HG03432 (cell line): Measurements from ENCODE around the gene ANKRD34B.
A peak's percentile ranks its signal among the peaks of the same experiment; 100 is the strongest.
"Not testable (repeated sequence)": the region's sequence is repeated elsewhere in the genome, so short reads cannot be mapped to it uniquely, and the experiment has no call there.

Experiments
- ATAC-seq: cut with Tn5 transposase; IDR thresholded peaks from one replicate; pipeline ENCODE4 v1.9.1; 2021; ENCODE audit warnings: mild to moderate bottlenecking, moderate library complexity; ENCODE audit not compliant: unreplicated experiment

Gene ANKRD34B

DNA sequence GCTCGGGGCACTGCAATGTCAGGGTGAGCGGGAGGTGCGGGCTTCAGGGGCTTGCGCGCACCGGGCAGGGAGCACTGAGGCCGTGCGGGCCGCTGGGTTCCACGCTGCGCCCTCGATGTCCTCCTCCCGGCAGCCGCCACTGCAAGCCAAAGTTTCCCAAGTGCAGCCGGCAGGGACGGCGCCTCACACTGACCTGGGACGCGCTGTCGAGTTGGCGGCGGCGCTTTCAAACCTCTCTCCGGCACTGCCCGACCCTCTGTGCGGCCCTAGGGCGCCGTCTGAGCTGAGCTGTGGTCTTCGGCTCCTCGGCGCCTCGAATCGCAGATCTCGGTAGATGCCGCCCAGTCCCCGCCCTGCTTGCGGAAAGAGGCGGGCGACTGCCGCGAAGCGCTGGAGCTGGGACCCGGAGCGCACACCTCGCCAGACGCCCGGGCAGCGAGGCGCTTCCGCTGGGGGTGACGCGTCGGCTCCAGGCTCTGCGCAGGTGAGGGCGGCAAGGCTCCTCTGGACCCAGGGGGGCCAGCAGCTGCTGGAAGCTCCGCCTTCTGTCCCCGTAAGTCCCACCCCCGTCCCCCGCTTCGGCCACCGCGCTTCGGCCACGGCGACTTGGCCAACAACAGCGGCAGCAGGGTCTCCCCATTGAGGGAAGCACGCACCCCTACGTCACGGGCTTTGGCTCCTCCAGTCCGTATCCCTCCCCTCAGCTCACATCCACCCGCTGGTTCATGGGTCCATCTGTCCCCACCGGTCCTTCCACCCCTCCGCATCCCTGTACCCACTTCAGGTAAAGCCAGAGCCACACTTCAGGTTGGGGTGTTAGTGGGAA, at the start of gene ANKRD34B:
TSS of gene ANKRD34B (minus strand) at position 320 of the 826 bp plus-strand sequence. CDS start 10,261 bp downstream, outside the sequence.
- ATAC-seq: no peak

DNA sequence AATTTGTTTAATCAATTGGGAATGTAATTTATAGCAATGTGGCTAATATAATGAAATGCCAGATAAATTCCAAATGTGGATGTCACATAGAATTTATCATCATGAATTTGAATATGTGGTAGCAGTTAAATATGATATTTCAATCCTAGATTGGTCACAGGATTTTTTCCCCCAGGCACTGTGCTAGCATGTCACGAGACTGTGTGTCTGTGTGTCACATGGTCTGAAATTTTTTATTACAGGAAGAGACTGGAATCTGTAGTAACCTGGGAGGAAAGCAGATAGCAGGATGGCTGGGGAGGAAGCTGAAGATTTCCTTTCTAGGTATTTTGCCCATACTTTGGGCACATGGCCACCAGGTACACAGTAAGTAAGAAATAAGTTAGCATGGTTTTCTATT, 49.0 kb upstream of the ANKRD34B start:
- ATAC-seq: no peak

DNA sequence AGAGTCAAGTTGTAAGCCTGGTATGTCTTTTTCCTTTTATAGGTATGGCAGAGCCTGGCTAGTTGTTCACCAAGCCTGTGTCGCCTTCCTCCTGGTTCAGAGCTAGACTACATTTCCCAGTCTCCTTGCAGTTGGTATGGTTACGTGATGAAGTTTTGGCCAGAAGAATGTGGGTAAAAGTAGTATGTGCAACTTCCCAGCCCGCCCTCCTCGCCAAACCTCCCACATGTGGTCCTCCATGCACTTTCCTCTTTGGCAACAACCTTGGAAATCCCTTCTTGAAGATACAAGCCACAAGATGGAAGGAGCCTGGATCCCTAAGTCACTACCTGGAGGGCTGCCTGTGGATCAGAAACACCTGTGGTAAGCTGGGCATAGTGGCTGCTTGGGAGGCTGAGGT, 48.4 kb upstream of the ANKRD34B start:
- ATAC-seq: no peak

DNA sequence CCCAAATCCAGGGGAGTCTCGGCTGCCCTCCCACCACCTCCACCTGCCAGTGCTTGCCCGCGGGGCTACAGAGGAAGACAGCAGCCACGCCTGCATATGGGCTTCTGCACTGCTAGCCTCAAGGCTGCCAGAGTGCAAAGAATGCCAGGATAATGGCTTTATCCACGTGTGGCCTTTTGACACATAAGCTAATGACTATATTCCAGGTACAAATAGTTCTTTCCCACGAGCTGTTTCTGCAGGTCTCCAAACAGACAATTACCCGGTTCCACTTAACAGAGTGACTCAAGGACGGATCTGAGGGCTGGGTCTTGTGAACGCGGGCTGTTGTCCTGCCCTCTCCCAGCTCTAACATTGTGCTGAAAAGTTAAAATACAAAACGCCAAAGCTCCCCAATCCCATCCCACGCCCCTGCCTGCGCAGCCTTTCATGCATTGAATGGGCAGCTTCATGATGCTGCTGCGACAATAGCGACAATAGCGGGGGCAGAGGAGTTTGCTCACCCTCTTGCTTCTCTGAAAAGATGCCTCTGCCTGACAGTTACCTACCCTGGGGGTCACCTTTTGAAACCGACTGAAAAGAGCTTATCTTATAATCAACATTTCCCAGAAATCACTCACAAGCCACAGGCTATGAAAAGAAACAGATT, 45.3 kb upstream of the ANKRD34B start:
- no peak for ATAC-seq

DNA sequence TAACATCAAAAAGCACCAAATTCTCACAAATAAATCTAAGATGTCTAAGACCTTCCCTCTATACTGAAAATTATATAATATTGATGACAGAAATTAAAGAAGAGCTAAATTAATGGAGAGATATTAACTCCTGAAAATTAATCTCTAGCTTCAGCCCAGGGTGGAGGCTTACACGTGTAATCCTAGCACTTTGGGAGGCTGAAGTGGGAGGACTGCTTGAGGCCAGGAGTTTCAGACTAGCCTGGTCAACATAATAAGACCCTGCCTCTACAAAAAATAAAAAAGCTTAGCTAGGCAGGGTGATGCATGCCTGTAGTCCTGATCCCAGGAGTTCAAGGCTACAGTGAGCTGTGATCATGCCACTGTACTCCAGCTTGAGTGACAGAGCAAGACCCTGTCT, 39.6 kb upstream of the ANKRD34B start:
- ATAC-seq: no peak

- no peak for ATAC-seq
Observed at GRCh38 chr5:80608731-80609130, 38.7 kb upstream of the ANKRD34B start.

GRCh38 chr5:80607832-80608231, 37.8 kb upstream of the ANKRD34B start:
- ATAC-seq: peak; percentile 87

GRCh38 chr5:80607343-80607742, 37.3 kb upstream of the ANKRD34B start:
- ATAC-seq: no peak

DNA sequence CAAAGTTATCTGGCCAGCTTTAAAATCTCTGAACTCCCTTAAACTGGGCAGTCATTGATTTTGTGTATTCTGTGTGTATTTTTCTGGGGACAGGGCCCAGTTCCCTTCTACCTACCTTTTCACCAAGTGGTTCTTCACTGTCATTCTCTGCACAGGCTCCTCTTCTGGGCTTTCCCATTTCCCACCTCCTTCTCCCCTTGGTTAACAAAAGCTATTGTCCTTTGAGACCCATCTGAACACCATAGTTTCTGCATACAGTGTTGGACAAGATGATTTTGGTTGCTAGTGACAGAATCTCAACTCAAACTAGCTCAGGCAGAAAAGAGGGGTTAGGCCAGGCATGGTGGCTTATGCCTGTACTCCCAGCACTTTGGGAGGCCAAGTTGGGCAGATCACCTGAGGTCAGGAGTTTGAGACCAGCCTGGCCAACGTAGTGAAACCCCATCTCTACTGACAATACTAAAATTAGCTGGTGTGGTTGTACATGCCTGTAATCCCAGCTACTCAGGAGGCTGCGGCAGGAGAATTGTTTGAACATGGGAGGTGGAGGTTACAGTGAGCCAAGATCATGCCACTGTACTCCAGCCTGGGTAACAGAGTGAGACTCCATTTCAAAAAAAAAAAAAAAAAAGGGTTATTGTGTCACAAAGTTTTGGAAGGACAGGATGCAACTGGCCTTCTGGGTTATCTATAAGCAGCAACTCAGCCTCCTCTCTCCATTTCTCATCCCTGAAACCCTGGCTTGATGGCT, 31.0 kb upstream of the ANKRD34B start:
- ATAC-seq: no peak

- no peak for ATAC-seq
Observed at GRCh38 chr5:80597500-80597899, 27.4 kb upstream of the ANKRD34B start.

DNA sequence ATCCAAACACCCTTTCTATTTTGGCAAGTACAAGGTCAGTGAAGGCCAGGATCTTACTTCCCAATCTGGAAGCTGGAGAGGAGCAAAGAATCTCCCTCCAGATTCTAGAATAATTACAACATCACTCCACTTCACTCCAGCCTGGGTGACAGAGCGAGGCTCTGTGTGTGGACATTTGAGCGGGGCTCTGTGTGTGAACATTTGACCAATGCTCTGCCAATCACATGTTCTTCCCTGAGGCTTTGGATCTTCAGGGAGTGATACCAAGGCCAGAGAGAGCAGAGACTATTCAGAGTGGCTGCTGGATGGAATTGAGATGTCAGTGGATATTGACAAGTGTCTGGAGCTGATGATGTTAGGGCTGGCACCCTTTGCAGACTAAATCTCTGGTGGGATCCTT, 24.7 kb upstream of the ANKRD34B start:
- no peak for ATAC-seq

GRCh38 chr5:80592761-80593160, 22.7 kb upstream of the ANKRD34B start:
- no peak for ATAC-seq

DNA sequence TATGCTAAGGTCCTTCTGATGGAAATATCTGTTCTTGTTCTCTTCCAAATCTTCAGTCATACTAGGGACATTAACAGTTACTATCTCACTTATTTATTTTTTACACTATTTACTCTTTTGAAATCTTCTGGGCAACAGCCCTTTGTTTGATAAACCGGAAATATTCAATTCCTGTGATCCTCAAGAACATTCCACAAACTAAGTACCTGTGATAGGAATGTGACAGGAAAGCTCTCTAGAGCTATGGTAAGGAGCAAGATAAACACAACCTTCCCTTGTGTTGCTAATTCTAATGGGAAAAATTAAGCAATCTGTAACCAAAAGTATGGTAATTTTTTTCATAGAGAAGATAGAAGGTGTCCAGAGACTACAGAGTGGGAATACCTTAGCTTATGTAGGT, 22.0 kb upstream of the ANKRD34B start:
- no peak for ATAC-seq

DNA sequence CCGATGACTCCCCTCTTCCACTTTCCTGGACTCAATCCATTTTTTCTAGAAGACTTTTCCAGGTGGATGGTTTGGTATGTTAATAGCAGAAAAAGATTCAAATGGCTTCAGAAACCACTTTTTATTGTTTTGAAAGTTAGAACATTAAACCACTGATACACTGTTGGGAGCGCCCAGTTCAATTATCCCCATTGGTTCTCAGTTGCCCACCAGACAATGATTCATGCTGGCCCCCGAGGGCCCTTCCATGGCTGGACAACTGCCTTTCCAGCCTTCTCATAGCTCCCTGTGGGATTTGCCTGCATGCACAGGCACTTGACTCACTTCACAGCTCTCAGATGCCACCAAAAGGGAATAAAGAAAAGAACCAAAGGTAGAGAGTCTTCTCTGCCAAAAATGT, 21.3 kb upstream of the ANKRD34B start:
- ATAC-seq: no peak

- ATAC-seq: no peak
Observed at GRCh38 chr5:80590766-80591165, 20.7 kb upstream of the ANKRD34B start.

GRCh38 chr5:80588858-80589540, 18.9 kb upstream of the ANKRD34B start:
- ATAC-seq: no peak

- no peak for ATAC-seq
Observed at GRCh38 chr5:80584770-80585169, 14.7 kb upstream of the ANKRD34B start.

DNA sequence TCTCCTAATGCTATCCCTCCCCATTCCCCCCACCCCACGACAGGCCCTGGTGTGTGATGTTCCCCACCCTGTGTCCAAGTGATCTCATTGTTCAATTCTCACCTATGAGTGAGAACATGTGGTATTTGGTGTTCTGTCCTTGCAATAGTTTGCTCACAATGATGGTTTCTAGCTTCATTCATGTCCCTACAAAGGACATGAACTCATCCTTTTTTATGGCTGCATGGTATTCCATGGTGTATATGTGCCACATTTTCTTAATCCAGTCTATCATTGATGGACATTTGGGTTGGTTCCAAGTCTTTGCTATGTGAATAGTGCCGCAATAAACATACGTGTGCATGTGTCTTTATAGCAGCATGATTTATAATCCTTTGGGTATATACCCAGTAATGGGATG, 10.2 kb upstream of the ANKRD34B start:
- ATAC-seq: not testable (repeated sequence)

GRCh38 chr5:80579050-80579449, 9.0 kb upstream of the ANKRD34B start:
- no peak for ATAC-seq

- ATAC-seq: no peak
Observed at GRCh38 chr5:80577707-80578106, 7.6 kb upstream of the ANKRD34B start.

DNA sequence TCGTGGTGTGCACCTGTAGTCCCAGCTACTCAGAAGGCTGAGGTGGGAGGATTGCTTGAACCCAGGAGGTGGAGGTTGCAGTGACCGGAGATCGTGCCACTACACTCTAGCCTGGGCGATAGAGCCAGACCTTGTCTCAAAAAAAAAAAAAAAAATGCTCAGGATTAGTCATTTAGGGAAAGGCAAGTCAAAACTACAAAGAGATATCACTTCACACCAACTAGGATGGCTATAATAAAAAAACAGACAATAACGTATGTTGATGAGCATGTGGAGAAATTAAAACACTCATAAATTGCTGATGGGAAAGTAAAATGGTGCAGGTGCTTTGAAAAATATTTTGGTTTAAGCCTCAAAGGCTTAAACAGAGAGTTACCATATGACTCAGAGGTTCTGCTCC, 6.3 kb upstream of the ANKRD34B start:
- ATAC-seq: no peak
